Sigmoid colon (tissue), 7 donors: ENCODE measurements around the gene KCNQ2. TPM values are rescaled to one million over a fixed set of nuclear protein-coding genes. Genes with fewer than 3 reads are reported as not detected.

Source experiments
- DNase-seq: peaks from one replicate; pipeline ENCODE4 v3.0.0-alpha.2; 2019
- H3K27ac ChIP-seq, 4 donors: fragments of 200-600 bp; sonication (generic); one replicate each; pipeline ENCODE4 v1.5.1; 2016 to 2019; ENCODE audit warnings: mild to moderate bottlenecking in 1 of 4
- H3K27me3 ChIP-seq, 3 donors: fragments of 200-600 bp; sonication (generic); one replicate each; pipeline ENCODE4 v1.5.1; 2019; ENCODE audit warnings: mild to moderate bottlenecking in 1 of 3
- H3K36me3 ChIP-seq, 4 donors: fragments of 200-600 bp; sonication (generic); one replicate each; pipeline ENCODE4 v1.5.1; 2016 to 2019
- H3K4me1 ChIP-seq, 4 donors: fragments of 200-600 bp; sonication (generic); one replicate each; pipeline ENCODE4 v1.5.1; 2017 to 2019
- H3K4me3 ChIP-seq, 4 donors: fragments of 200-600 bp; sonication (generic); one replicate each; pipeline ENCODE4 v1.5.1; 2017 to 2019; ENCODE audit warnings: mild to moderate bottlenecking in 2 of 4, moderate library complexity in 1 of 4
- H3K9me3 ChIP-seq, 4 donors: fragments of 200-600 bp in 3 of 4; sonication (generic) in 3 of 4; one replicate each; pipeline versions ENCODE4 v1.5.1 to v1.6.1; 2013 to 2019
- EP300 ChIP-seq, 4 donors: sonication (generic); formaldehyde crosslinking; IDR thresholded peaks; one replicate each; pipeline ENCODE4 v1.6.1; 2017; ENCODE audit warnings: antibody characterized with exemption in 4 of 4
- POLR2A ChIP-seq, 2 donors: fragments of 450-650 bp; IDR thresholded peaks; one replicate each; pipeline ENCODE4 v1.6.1; 2016; ENCODE audit warnings: antibody characterized with exemption in 2 of 2, mild to moderate bottlenecking in 2 of 2, moderate library complexity in 2 of 2
- POLR2AphosphoS5 ChIP-seq, 4 donors: sonication (generic); formaldehyde crosslinking; IDR thresholded peaks; one replicate each; pipeline ENCODE4 v1.6.1; 2017; ENCODE audit warnings: antibody characterized with exemption in 4 of 4
- WGBS, 2 donors: extraction: QIAGEN DNeasy Blood & Tissue Kit; methylation state at CpG; one replicate each; pipeline ENCODE4 v1.1.7; 2013; 5-methylcytosine and 5-hydroxymethylcytosine counted together
- intact Hi-C: fragments of 100-400 bp; cut with DNase I; formaldehyde crosslinking; loops from one replicate; pipeline ENCODE4 v1.15.1; 2023
- polyA plus RNA-seq, 3 donors: library from polyadenylated mRNA; stranded (reverse); fragments of 200-250 nt; gene quantifications; one replicate each; pipeline ENCODE4 v1.2.3, GENCODE V29; 2013
- total RNA-seq, 4 donors: library from RNA; depleted of rRNA; stranded (reverse); fragments of >200 nt; gene quantifications; one replicate each; pipeline ENCODE4 v1.1.0, GENCODE V29; 2016
- TF ChIP-seq, protein P1 (sequence below), 4 experiments: fragments of 450-650 bp in 3 of 4; fragments of 200-600 bp in 1 of 4; IDR thresholded peaks; one replicate each; pipeline ENCODE4 v1.5.1; 2016 to 2019; ENCODE audit warnings: antibody characterized with exemption in 4 of 4, mild to moderate bottlenecking in 3 of 4, moderate library complexity in 2 of 4
- donor health status: healthy with polysubstance abuse.
- donor health status: Bipolar disorder and iron deficiency.
- donor health status: healthy.

Gene KCNQ2
- total and polyA plus RNA-seq, 7 donors: 0.83 to 4.2 (median 1.2) TPM; not detected in 3

DNA sequence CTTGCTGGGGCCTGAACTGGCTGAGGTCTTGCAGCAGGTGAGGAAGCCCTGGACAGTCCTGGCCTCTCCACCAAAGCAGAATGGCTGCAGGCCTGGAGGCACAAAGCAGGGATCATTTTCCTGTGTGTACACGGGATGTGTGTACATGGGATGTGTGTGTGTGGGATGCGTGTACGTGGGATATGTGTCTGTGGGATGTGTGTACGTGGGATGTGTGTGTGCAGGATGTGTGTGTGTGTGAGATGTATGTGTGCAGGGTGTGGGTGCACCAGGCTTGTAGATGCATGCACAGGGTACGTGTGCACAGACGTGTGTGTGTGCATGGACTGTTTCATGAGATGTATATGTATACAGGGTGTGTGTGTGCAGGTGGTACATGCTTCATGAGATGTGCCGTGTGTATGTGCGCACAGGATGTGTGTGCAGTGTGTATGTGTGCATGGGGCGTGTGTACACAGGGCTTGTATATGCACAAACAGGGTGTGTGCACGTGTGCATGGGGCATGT, 103.4 kb downstream of the KCNQ2 start:
- no peak overlapping the region for H3K4me3 ChIP-seq
- no peaks in the 10 kb centered on the region for H3K36me3 ChIP-seq
- no peaks in the 10 kb centered on the region for H3K9me3 ChIP-seq
- H3K27me3 ChIP-seq: peaks cover 0 to 77% (median 14%) of the 10 kb centered on the region in 3 donors
- DNase-seq: no peak
- intact Hi-C loops: no loop called here
- no peak overlapping the region for H3K27ac ChIP-seq
- 80 to 89% methylated on average over 10 of the region's 10 CpGs for WGBS, 2 donors
- TF ChIP-seq POLR2AphosphoS5 (IDR thresholded peaks at IDR 0.05) (no peak), EP300 (IDR thresholded peaks at IDR 0.05) (no peak), POLR2A (IDR thresholded peaks at IDR 0.05) (no peak)
- TF ChIP-seq, protein P1, sequence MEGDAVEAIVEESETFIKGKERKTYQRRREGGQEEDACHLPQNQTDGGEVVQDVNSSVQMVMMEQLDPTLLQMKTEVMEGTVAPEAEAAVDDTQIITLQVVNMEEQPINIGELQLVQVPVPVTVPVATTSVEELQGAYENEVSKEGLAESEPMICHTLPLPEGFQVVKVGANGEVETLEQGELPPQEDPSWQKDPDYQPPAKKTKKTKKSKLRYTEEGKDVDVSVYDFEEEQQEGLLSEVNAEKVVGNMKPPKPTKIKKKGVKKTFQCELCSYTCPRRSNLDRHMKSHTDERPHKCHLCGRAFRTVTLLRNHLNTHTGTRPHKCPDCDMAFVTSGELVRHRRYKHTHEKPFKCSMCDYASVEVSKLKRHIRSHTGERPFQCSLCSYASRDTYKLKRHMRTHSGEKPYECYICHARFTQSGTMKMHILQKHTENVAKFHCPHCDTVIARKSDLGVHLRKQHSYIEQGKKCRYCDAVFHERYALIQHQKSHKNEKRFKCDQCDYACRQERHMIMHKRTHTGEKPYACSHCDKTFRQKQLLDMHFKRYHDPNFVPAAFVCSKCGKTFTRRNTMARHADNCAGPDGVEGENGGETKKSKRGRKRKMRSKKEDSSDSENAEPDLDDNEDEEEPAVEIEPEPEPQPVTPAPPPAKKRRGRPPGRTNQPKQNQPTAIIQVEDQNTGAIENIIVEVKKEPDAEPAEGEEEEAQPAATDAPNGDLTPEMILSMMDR (IDR thresholded peaks at IDR 0.05): no peak
- H3K4me1 ChIP-seq: no peaks in the 10 kb centered on the region

DNA sequence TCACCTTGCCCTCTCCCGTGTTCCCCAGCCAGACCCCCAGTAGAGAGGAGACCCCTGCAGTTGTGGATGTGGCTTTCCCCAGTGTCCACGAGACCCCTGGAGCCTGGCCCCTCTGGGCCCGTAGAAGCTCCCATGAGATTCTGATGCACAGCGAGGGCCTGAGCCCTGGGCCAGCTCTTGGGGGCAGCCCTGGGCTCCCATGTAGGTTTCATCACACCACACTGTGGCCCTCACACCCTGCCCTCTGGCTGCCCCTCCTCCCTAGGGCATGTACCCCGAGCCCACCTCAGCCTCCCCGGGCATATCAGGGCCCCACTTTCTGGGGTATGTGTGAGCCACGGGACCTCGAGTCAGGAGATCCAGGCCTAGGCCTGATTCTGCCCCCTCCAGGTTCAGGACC, 104.3 kb downstream of the KCNQ2 start:
- no peaks in the 10 kb centered on the region for H3K9me3 ChIP-seq
- no peaks in the 10 kb centered on the region for H3K36me3 ChIP-seq
- H3K27ac ChIP-seq: no peak overlapping the region
- peaks cover 0 to 78% (median 16%) of the 10 kb centered on the region in 3 donors for H3K27me3 ChIP-seq
- intact Hi-C loops: no loop called here
- H3K4me1 ChIP-seq: no peaks in the 10 kb centered on the region
- no peak overlapping the region for H3K4me3 ChIP-seq
- DNase-seq: no peak
- TF ChIP-seq POLR2A (IDR thresholded peaks at IDR 0.05) (no peak), EP300 (IDR thresholded peaks at IDR 0.05) (no peak), POLR2AphosphoS5 (IDR thresholded peaks at IDR 0.05) (no peak)
- TF ChIP-seq, protein P1 (IDR thresholded peaks at IDR 0.05): no peak
- WGBS, 2 donors: 79 to 85% methylated on average over 8 of the region's 8 CpGs

DNA sequence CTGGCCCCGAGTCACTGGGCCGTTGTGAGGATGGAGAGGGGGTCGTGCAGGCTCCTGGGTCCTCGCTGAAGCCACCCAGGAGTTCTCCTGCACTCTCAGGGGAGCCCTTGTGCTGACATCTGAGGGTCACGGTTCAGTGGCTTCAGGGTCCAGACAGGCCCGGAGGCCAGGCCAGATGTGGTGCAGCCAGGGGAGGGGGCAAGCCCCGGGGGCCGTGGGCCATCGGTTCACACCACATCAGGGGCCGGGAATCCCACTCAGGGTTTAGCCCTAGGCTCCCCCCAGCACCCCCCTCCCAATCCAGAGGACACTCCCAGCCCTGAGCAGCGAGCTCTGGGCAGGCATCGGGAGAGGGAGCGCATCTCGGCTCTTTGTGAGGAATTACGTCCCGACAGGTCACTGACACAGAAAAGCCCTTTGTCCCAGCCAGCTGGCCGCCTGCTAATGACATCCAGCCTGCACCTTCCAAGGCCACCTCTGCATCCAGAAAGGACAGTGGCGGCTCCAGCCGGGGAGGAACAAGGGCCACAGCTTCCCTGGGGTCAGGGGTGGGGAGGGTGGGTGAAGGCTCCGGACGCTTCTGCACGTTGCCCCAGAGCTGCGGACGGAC, 104.9 kb downstream of the KCNQ2 start:
- Histone ChIP-seq H3K27me3 (peaks cover 6 to 78% (median 19%) of the 10 kb centered on the region in 3 donors), H3K4me1 (no peaks in the 10 kb centered on the region), H3K9me3 (no peaks in the 10 kb centered on the region), H3K36me3 (no peaks in the 10 kb centered on the region), H3K27ac (no peak overlapping the region), H3K4me3 (no peak overlapping the region)
- TF ChIP-seq POLR2A (IDR thresholded peaks at IDR 0.05): no peak
- TF ChIP-seq EP300 (IDR thresholded peaks at IDR 0.05): no peak
- TF ChIP-seq, protein P1 (IDR thresholded peaks at IDR 0.05): no peak
- no peak for TF ChIP-seq POLR2AphosphoS5 (IDR thresholded peaks at IDR 0.05)
- WGBS, 2 donors: 61 to 73% methylated on average over 24 of the region's 24 CpGs
- intact Hi-C loops: no loop called here
- no peak for DNase-seq

DNA sequence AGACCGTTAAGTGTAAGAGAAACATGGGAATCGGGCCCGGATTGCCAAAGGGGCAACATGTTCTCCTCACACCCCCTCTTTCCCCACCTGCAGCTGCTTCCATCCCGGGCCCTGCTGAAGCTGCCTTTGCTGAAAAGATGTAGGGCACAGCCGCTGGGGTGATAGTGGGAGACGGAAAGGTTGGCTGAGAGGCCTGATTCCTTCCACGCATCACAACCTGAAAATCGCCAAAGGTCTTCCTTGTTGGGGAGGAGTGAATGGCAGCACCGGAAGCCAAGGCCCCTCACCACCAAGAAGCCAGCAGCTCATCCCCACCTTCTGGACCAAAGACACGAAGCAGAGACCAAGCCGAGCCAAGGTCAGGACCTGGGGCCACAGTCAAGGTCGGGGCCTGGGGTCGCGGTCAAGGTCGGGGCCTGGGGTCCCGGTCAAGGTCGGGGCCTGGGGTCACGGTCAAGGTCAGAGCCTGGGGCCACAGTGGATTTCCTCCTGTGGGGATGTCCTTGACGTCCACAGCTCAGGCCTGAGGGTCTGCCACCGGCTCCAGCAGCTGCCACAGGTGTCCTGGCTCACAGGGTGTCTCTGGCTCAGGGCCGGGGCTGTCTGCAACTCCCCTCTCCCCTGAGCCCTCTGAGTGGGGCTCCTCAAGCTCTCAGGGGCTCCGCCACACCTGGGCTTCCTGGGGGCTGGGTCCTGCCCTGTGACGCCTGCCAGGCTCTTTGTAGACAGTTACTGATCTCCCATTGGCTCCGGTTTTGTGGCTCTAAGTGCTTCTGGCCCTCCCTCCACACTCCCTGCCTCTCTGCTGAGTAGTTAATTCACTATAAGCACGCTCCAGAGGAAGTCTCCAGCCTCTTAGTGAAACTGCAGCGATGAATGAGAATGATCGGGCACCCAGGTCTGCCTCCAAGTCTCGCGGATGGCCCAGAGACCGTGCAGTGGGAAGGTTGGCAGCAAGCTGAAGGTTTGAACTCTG, 105.8 kb downstream of the KCNQ2 start:
- Histone ChIP-seq H3K9me3 (no peaks in the 10 kb centered on the region), H3K4me3 (no peak overlapping the region), H3K27ac (no peak overlapping the region), H3K4me1 (no peaks in the 10 kb centered on the region), H3K36me3 (no peaks in the 10 kb centered on the region), H3K27me3 (peaks cover 10 to 82% (median 26%) of the 10 kb centered on the region in 3 donors)
- intact Hi-C loops: no loop called here
- 70 to 76% methylated on average over 30 of the region's 30 CpGs for WGBS, 2 donors
- no peak for DNase-seq
- TF ChIP-seq POLR2A (IDR thresholded peaks at IDR 0.05) (no peak), EP300 (IDR thresholded peaks at IDR 0.05) (no peak), POLR2AphosphoS5 (IDR thresholded peaks at IDR 0.05) (no peak)
- TF ChIP-seq, protein P1 (IDR thresholded peaks at IDR 0.05): no peak
